Type B pancreatic cell (in vitro differentiated cells): Measurements from ENCODE around the gene AP2S1. TPM values are rescaled to one million over a fixed set of nuclear protein-coding genes. Genes with fewer than 3 reads are reported as not detected.

Source experiments
- DNase-seq: peaks from one replicate; pipeline ENCODE4 v3.0.0; 2021; ENCODE audit warnings: mixed read lengths; ENCODE audit not compliant: unreplicated experiment; ENCODE audit errors: extremely low spot score
- H3K27ac Mint-ChIP-seq: 2 replicates; pipeline ENCODE4 v1.8.0; 2021; ENCODE audit warnings: mild to moderate bottlenecking, mixed read lengths
- H3K27me3 Mint-ChIP-seq: 2 replicates; pipeline ENCODE4 v1.8.0; 2021; ENCODE audit warnings: mixed read lengths
- H3K36me3 Mint-ChIP-seq: 2 replicates; pipeline ENCODE4 v1.8.0; 2021; ENCODE audit warnings: mixed read lengths
- H3K4me1 Mint-ChIP-seq: one replicate; pipeline ENCODE4 v1.8.0; 2021; ENCODE audit warnings: mixed read lengths; ENCODE audit not compliant: unreplicated experiment
- H3K4me3 Mint-ChIP-seq: 2 replicates; pipeline ENCODE4 v1.8.0; 2021; ENCODE audit warnings: mild to moderate bottlenecking, mixed read lengths
- H3K9me3 Mint-ChIP-seq: 2 replicates; pipeline ENCODE4 v1.8.0; 2021; ENCODE audit warnings: mixed read lengths
- CTCF ChIP-seq: fragments of 200-600 bp; sonication (generic); conservative IDR thresholded peaks from 2 replicates; pipeline ENCODE4 v1.5.0; 2021; ENCODE audit warnings: antibody characterized with exemption, mild to moderate bottlenecking
- long read RNA-seq: library from polyadenylated mRNA; unstranded; transcript quantifications from one replicate; pipeline ENCODE4 v2.0.0, GENCODE V29; 2020
- total RNA-seq: library from RNA; stranded (reverse); gene quantifications from 2 replicates; pipeline ENCODE4 v1.2.1, GENCODE V29; 2021; ENCODE audit warnings: low replicate concordance

AP2S1 gene
- 128 and 135 TPM in 2 replicates for total RNA-seq
- long read RNA-seq, transcript AP2S1-201 (5 exons, 935 nt): major isoform, 38 of 41 reads
- long read RNA-seq, partial matches to known transcripts: 0 of 41 reads
- long read RNA-seq, other reads (novel, unspliced or antisense): 0 of 41 reads

DNA sequence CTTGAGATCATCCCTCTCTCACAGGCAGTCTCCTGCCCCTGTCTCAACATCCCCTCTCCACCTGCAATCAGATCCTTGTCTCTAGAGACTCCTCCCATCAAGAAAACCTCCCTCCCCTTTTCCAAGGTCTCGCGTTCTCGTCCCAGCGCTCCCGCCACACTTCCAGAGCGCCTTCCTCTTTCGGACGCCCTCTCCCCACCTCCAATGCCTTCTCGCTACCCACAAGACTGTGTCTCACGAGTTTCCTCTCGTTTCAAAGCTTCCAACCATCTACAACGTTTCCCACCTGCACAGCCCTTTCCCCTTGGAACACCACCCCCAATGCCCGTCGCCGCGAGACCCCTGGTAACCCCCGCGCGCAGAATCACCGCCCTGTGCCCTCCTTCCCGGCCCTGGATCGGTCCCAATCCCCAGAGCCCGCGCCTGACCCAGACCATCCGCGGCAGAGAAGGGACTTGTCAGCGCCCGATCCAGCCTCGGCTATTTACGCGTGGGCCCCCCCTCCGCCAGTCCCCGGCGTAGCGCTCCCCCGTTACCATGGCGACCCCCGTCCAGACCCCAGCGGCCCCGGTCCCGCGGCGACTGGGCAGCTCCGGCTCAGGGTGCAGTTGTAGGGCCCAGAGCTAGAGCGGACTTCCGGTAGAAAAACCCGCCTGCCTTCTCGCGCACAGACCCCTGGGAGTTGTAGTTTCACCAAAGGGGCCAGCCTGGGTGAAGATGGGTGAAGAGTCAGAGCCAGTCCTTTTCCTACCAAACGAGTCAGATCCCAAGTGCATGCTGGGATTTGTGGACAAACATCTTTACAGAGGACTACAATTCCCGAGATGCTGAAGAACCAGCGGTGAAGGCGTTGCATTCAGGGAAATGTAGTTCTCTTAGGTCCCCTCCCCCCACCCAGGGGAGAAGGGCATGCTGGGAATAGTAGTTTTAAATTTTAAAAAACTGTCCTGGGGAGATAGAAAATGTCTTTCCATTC, at the start of gene AP2S1:
TSS of gene AP2S1 (minus strand) at position 619 of the 976 bp plus-strand sequence. CDS start at position 539, 80 bp downstream.
- H3K36me3 Mint-ChIP-seq: peaks cover 9% of the 10 kb centered on the region

GRCh38 chr19:46900341-46900740, 49.7 kb upstream of the AP2S1 start:
- no peak overlapping the region for H3K27ac Mint-ChIP-seq
- no peaks in the 10 kb centered on the region for H3K27me3 Mint-ChIP-seq
- no peaks in the 10 kb centered on the region for H3K9me3 Mint-ChIP-seq
- no peak for DNase-seq
- H3K4me3 Mint-ChIP-seq: no peak overlapping the region
- TF ChIP-seq CTCF: no peak
- H3K4me1 Mint-ChIP-seq: peaks cover 56% of the 10 kb centered on the region
- no peaks in the 10 kb centered on the region for H3K36me3 Mint-ChIP-seq

More for the DNA sequence above, at the start of gene AP2S1:
- Mint-ChIP-seq H3K4me3 (peak within 1 kb of the TSS; percentile 92), H3K27ac (peak within 1 kb of the TSS; percentile 94), H3K27me3 (no peaks in the 10 kb centered on the region), H3K9me3 (no peaks in the 10 kb centered on the region), H3K4me1 (peaks cover 24% of the 10 kb centered on the region)
- TF ChIP-seq CTCF: no peak
- DNase-seq: peak; percentile 95

DNA sequence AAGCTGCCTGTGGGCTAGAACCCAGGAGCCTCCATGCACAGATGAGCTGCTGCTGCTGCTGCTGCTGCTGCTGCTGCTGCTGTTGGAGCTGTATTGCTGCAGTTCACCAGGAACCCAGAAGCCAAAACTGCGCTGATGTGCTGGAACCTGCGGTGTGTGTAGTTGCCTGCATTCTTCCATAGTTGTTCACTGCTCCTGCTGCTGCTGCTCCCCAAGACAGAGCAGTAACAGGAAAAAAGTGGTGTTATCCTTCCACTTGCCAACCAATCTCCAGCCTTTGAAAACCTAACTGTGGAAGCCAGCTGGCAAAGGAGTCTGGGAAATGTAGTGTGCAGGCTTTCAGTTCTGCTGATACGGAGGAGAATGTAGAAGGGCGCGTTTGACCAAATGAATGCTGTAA, 48.1 kb upstream of the AP2S1 start:
- H3K27me3 Mint-ChIP-seq: no peaks in the 10 kb centered on the region
- TF ChIP-seq CTCF: no peak
- peak overlapping the region; percentile 9 for H3K4me3 Mint-ChIP-seq
- peaks cover 4% of the 10 kb centered on the region for H3K36me3 Mint-ChIP-seq
- peaks cover 51% of the 10 kb centered on the region for H3K4me1 Mint-ChIP-seq
- peak overlapping the region; percentile 24 for H3K27ac Mint-ChIP-seq
- H3K9me3 Mint-ChIP-seq: peaks cover 3% of the 10 kb centered on the region
- DNase-seq: no peak

GRCh38 chr19:46896076-46896794, 45.6 kb upstream of the AP2S1 start:
- Mint-ChIP-seq H3K9me3 (peaks cover 3% of the 10 kb centered on the region), H3K4me1 (peaks cover 40% of the 10 kb centered on the region), H3K4me3 (no peak overlapping the region), H3K27ac (no peak overlapping the region), H3K27me3 (no peaks in the 10 kb centered on the region), H3K36me3 (peaks cover 8% of the 10 kb centered on the region)
- no peak for DNase-seq
- no peak for TF ChIP-seq CTCF

DNA sequence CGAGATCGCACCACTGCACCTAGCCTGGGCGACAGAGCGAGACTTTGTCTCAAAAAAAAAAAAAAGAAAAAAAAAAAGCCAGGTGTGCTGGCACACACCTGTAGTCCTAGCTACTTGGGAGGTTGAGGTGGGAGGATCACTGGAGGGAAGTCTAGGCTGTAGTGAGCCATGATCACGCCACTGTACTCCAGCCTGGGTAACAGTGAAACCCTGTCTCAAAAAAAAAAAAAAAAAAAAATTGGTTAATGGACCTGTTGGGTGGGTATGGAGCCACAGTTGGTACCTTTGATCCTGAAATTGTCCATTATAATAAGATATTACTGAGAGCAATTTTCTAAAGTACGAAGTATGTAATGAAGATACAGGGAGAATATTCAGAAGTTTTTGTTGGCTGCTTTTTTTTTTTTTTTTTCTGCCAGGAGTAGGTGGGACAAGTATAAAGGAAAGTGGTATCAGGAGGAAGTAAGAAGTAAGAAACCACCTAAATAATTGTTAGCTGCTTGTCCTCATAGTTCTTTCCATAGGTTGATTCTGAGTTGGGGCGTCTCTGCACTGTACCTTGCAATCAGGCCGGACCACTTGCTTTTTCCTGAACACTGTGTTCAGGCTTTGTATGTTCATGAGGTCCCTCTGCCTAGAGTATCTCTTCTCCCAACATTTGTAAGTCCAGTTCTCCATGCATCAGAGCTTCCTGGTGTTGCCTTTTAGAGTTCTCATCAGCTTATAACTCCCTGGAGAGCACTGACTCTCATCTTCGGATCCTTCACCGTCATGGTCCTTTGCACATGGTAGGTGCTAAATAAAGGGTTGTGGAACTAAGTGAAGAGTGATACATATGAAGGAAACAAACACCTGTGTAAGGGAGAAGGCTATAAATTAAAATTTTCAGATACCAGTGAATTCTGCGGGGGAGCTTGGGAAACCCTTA, 41.9 kb upstream of the AP2S1 start:
- no peak for DNase-seq
- Mint-ChIP-seq H3K9me3 (peaks cover 9% of the 10 kb centered on the region), H3K4me3 (no peak overlapping the region), H3K4me1 (peaks cover 38% of the 10 kb centered on the region), H3K27me3 (no peaks in the 10 kb centered on the region), H3K27ac (no peak overlapping the region), H3K36me3 (peaks cover 14% of the 10 kb centered on the region)
- TF ChIP-seq CTCF: no peak
